Astrocyte (in vitro differentiated cells and primary cell): Measurements from ENCODE around the gene AP1M1. TPM values are rescaled to one million over a fixed set of nuclear protein-coding genes. Genes with fewer than 3 reads are reported as not detected.

Experiments
- DNase-seq: peaks from one replicate; pipeline ENCODE4 v3.0.0-alpha.2; 2010; ENCODE audit warnings: low read depth
- FAIRE-seq: peaks from 2 replicates; lab custom pipeline; 2011; peaks lifted over from hg19 to GRCh38; lab: Jason Lieb, UNC
- H2AFZ ChIP-seq: 2 replicates; pipeline ENCODE4 v1.6.0; 2012; ENCODE audit warnings: low read depth, low read length, inconsistent platforms
- H3K27ac ChIP-seq: 2 replicates; pipeline ENCODE4 v1.5.1; 2011; ENCODE audit warnings: low read depth, low read length, inconsistent platforms
- H3K27me3 ChIP-seq: 2 replicates; pipeline ENCODE4 v1.6.0; 2011; ENCODE audit warnings: low read length, inconsistent platforms; ENCODE audit not compliant: insufficient read depth
- H3K36me3 ChIP-seq: 2 replicates; pipeline ENCODE4 v1.5.1; 2011; ENCODE audit warnings: low read length, inconsistent platforms; ENCODE audit not compliant: insufficient read depth
- H3K4me1 ChIP-seq: 2 replicates; pipeline ENCODE4 v1.5.1; 2011; ENCODE audit warnings: low read length, inconsistent platforms; ENCODE audit not compliant: insufficient read depth
- H3K4me2 ChIP-seq: 2 replicates; pipeline ENCODE4 v1.6.0; 2012; ENCODE audit warnings: low read length, inconsistent platforms
- H3K4me3 ChIP-seq: 2 replicates; pipeline ENCODE4 v1.5.1; 2011; ENCODE audit warnings: low read depth, mild to moderate bottlenecking, low read length, inconsistent platforms; ENCODE audit not compliant: insufficient read depth
- H3K79me2 ChIP-seq: 2 replicates; pipeline ENCODE4 v1.6.0; 2012; ENCODE audit warnings: mild to moderate bottlenecking, low read length, inconsistent platforms; ENCODE audit not compliant: insufficient read depth
- H3K9ac ChIP-seq: 2 replicates; pipeline ENCODE4 v1.6.0; 2012; ENCODE audit warnings: mild to moderate bottlenecking, low read length, inconsistent platforms
- H3K9me3 ChIP-seq: 2 replicates; pipeline ENCODE4 v1.5.1; 2012; ENCODE audit warnings: low read depth, mild to moderate bottlenecking, low read length, inconsistent platforms; ENCODE audit not compliant: insufficient read depth
- H4K20me1 ChIP-seq: 2 replicates; pipeline ENCODE4 v1.6.0; 2012; ENCODE audit warnings: low read length, inconsistent platforms; ENCODE audit not compliant: insufficient read depth
- H3K27ac Mint-ChIP-seq: one replicate; pipeline ENCODE4 v1.8.0; 2021; ENCODE audit warnings: mild to moderate bottlenecking, mixed read lengths; ENCODE audit not compliant: unreplicated experiment
- H3K27me3 Mint-ChIP-seq: one replicate; pipeline ENCODE4 v1.8.0; 2021; ENCODE audit warnings: low read depth, mixed read lengths; ENCODE audit not compliant: unreplicated experiment
- H3K36me3 Mint-ChIP-seq: one replicate; pipeline ENCODE4 v1.8.0; 2021; ENCODE audit warnings: low read depth, mixed read lengths; ENCODE audit not compliant: unreplicated experiment
- H3K4me1 Mint-ChIP-seq: one replicate; pipeline ENCODE4 v1.8.0; 2021; ENCODE audit warnings: low read depth, mixed read lengths; ENCODE audit not compliant: unreplicated experiment
- H3K4me3 Mint-ChIP-seq: one replicate; pipeline ENCODE4 v1.8.0; 2021; ENCODE audit warnings: mild to moderate bottlenecking, moderate library complexity, mixed read lengths; ENCODE audit not compliant: unreplicated experiment
- H3K9me3 Mint-ChIP-seq: one replicate; pipeline ENCODE4 v1.8.0; 2021; ENCODE audit warnings: mild to moderate bottlenecking, mixed read lengths; ENCODE audit not compliant: unreplicated experiment
- EZH2 ChIP-seq: IDR thresholded peaks from 2 replicates; pipeline ENCODE4 v1.6.1; 2012; ENCODE audit warnings: mild to moderate bottlenecking, low read length, inconsistent platforms; ENCODE audit not compliant: insufficient read depth
- total RNA-seq: library from RNA; stranded (reverse); gene quantifications from 2 replicates; pipeline ENCODE4 v1.2.1, GENCODE V29; 2021
- TF ChIP-seq, protein P1 (sequence below): IDR thresholded peaks from 2 replicates; pipeline ENCODE4 v1.5.1; 2011; ENCODE audit warnings: low read depth, mild to moderate bottlenecking, inconsistent platforms, low read length, moderate library complexity; ENCODE audit not compliant: insufficient read depth

Gene AP1M1
- total RNA-seq, 1 donor from 2014 or later: 87.6 TPM

DNA sequence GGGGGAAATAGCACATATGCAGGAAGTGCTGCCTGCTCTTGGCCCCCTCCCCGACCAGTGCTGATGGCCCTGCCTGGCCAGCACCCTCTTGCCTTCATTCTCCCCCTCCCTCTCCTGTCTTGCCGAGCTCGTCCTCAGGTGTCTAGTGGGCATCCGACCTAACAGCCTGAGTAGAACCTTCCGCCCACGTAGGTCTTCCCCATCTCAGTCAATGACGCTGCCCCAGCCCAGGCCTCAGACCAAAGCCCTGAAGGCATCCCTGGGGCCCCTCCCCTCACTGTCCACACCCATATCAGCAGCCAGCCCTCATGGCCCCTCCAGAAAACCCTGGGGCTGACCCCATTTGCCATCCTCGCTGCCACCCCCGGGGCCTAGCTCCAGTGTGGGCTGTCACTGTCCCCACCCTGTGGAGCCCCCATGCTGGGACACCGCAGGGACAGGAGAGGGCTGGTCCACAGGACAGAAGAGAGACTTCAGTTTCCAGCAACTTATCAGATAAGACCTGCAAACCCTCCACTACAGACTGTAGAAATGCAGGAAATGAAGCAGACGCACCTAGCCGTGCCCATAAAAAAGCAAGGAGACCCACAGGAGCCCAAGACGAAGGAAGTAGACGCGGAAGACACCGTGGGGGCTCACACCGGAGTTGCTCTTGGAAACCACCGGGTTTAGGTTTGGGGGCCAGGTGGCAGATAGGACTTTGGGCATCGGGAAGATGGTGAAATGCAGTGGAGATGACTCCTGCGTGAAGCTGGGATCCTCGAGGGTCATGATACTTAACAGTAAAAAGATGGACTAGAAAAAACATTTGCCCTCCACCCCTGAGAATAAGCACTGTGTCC, 38.3 kb downstream of the AP1M1 start:
- Histone ChIP-seq H3K79me2 (no peaks in the 10 kb centered on the region), H3K27ac (no peak overlapping the region), H3K4me2 (no peak overlapping the region), H3K9me3 (no peaks in the 10 kb centered on the region), H3K4me3 (no peak overlapping the region), H3K4me1 (no peaks in the 10 kb centered on the region), H3K27me3 (no peaks in the 10 kb centered on the region), H4K20me1 (peaks cover 19% of the 10 kb centered on the region), H3K36me3 (peaks cover 9% of the 10 kb centered on the region), H3K9ac (no peak overlapping the region), H2AFZ (no peak overlapping the region)
- peaks cover 2% of the 10 kb centered on the region for H3K9me3 Mint-ChIP-seq
- H3K4me1 Mint-ChIP-seq: peaks cover 2% of the 10 kb centered on the region
- peaks cover 24% of the 10 kb centered on the region for H3K36me3 Mint-ChIP-seq
- no peak overlapping the region for H3K27ac Mint-ChIP-seq
- peaks cover 2% of the 10 kb centered on the region for H3K27me3 Mint-ChIP-seq
- no peak for FAIRE-seq
- DNase-seq: no peak
- no peak overlapping the region for H3K4me3 Mint-ChIP-seq
- TF ChIP-seq, protein P1, sequence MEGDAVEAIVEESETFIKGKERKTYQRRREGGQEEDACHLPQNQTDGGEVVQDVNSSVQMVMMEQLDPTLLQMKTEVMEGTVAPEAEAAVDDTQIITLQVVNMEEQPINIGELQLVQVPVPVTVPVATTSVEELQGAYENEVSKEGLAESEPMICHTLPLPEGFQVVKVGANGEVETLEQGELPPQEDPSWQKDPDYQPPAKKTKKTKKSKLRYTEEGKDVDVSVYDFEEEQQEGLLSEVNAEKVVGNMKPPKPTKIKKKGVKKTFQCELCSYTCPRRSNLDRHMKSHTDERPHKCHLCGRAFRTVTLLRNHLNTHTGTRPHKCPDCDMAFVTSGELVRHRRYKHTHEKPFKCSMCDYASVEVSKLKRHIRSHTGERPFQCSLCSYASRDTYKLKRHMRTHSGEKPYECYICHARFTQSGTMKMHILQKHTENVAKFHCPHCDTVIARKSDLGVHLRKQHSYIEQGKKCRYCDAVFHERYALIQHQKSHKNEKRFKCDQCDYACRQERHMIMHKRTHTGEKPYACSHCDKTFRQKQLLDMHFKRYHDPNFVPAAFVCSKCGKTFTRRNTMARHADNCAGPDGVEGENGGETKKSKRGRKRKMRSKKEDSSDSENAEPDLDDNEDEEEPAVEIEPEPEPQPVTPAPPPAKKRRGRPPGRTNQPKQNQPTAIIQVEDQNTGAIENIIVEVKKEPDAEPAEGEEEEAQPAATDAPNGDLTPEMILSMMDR: no peak
- no peak for TF ChIP-seq EZH2

DNA sequence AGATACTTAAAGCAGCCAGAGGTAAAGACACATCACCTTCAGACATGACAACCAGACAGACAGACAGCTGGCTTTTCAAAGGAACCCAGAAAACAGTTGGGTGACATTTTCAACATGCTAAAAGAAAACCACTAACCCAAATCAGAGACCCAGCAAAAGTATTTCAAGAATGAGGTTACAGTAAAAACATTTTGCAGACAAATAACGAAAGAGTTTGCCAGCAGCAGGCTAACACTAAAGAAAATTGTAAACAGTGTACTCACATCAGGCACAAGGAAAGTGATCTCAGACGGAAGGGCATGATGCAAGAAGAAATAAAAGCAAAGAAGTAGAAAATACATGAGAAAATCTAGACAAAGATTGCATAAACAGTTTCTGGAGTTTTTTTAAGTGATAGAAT, 46.4 kb downstream of the AP1M1 start:
- Histone ChIP-seq H3K27ac (no peak overlapping the region), H3K4me1 (no peaks in the 10 kb centered on the region), H4K20me1 (no peaks in the 10 kb centered on the region), H3K9me3 (no peaks in the 10 kb centered on the region), H2AFZ (no peak overlapping the region), H3K4me2 (no peak overlapping the region), H3K36me3 (no peaks in the 10 kb centered on the region), H3K79me2 (no peaks in the 10 kb centered on the region), H3K27me3 (no peaks in the 10 kb centered on the region), H3K4me3 (no peak overlapping the region), H3K9ac (no peak overlapping the region)
- no peak overlapping the region for H3K4me3 Mint-ChIP-seq
- H3K4me1 Mint-ChIP-seq: peaks cover 6% of the 10 kb centered on the region
- peak overlapping the region; percentile 29 for H3K27ac Mint-ChIP-seq
- no peak for FAIRE-seq
- H3K9me3 Mint-ChIP-seq: peaks cover 2% of the 10 kb centered on the region
- H3K27me3 Mint-ChIP-seq: peaks cover 9% of the 10 kb centered on the region
- no peak for DNase-seq
- TF ChIP-seq, protein P1: no peak
- TF ChIP-seq EZH2: no peak
- no peaks in the 10 kb centered on the region for H3K36me3 Mint-ChIP-seq
